GM12874 (cell line): ENCODE measurements around the gene LCNL1.

Experiments used
- CTCF ChIP-seq: IDR thresholded peaks from 2 replicates; pipeline ENCODE4 v1.5.1; 2011; ENCODE audit warnings: low read depth, mild to moderate bottlenecking, control low read depth, low read length, moderate library complexity; ENCODE audit not compliant: insufficient read depth

Gene LCNL1

GRCh38 chr9:136949817-136950655, 32.8 kb upstream of the LCNL1 start:
- TF ChIP-seq CTCF, result peak; percentile 47

- TF ChIP-seq CTCF, result no peak
Measured at GRCh38 chr9:136950656-136951276, 32.0 kb upstream of the LCNL1 start.

GRCh38 chr9:136951541-136952320, 31.1 kb upstream of the LCNL1 start, which contains the start of gene LCN12:
LCN12 (plus strand) TSS chr9:136952273; CDS start chr9:136952328, 55 bp downstream.
- no peak for TF ChIP-seq CTCF

GRCh38 chr9:136952321-136952850, 30.4 kb upstream of the LCNL1 start:
- TF ChIP-seq CTCF, result no peak

GRCh38 chr9:136952876-136953770, 29.7 kb upstream of the LCNL1 start:
- TF ChIP-seq CTCF, result no peak

GRCh38 chr9:136953771-136954269, 29.0 kb upstream of the LCNL1 start:
- TF ChIP-seq CTCF, result no peak
